ENCODE measurements around the gene RSPO1. TPM values are rescaled to one million over a fixed set of nuclear protein-coding genes. Genes with fewer than 3 reads are reported as not detected.

RSPO1 gene
- total and polyA plus RNA-seq, 10 of the 15 experiments (the other 5 are each of a cell fraction or from before 2014, with no cell fraction given) = not detected

- TF ChIP-seq SKIL (IDR thresholded peaks at IDR 0.05; ENCODE audit: low read depth, poor library complexity, severe bottlenecking) (no peak), PAX8 (IDR thresholded peaks at IDR 0.05) (no peak), ZSCAN29 (IDR thresholded peaks at IDR 0.05) (no peak), MAX (IDR thresholded peaks at IDR 0.05; ENCODE audit: low read depth, low read length) (no peak), ASH2L (IDR thresholded peaks at IDR 0.05; ENCODE audit: borderline replicate concordance, low read depth) (no peak), EP300 (IDR thresholded peaks at IDR 0.05; ENCODE audit: borderline replicate concordance in 1 of 2, control insufficient read depth in 1 of 2, low read depth in 2 of 2, low read length in 2 of 2) (no peak), ESRRA (IDR thresholded peaks at IDR 0.05; ENCODE audit: low read length) (no peak)
- TF ChIP-seq, protein P1, sequence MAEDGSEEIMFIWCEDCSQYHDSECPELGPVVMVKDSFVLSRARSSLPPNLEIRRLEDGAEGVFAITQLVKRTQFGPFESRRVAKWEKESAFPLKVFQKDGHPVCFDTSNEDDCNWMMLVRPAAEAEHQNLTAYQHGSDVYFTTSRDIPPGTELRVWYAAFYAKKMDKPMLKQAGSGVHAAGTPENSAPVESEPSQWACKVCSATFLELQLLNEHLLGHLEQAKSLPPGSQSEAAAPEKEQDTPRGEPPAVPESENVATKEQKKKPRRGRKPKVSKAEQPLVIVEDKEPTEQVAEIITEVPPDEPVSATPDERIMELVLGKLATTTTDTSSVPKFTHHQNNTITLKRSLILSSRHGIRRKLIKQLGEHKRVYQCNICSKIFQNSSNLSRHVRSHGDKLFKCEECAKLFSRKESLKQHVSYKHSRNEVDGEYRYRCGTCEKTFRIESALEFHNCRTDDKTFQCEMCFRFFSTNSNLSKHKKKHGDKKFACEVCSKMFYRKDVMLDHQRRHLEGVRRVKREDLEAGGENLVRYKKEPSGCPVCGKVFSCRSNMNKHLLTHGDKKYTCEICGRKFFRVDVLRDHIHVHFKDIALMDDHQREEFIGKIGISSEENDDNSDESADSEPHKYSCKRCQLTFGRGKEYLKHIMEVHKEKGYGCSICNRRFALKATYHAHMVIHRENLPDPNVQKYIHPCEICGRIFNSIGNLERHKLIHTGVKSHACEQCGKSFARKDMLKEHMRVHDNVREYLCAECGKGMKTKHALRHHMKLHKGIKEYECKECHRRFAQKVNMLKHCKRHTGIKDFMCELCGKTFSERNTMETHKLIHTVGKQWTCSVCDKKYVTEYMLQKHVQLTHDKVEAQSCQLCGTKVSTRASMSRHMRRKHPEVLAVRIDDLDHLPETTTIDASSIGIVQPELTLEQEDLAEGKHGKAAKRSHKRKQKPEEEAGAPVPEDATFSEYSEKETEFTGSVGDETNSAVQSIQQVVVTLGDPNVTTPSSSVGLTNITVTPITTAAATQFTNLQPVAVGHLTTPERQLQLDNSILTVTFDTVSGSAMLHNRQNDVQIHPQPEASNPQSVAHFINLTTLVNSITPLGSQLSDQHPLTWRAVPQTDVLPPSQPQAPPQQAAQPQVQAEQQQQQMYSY (CRISPR knock-in tag; IDR thresholded peaks at IDR 0.05) = no peak
- TF ChIP-seq, protein P2, sequence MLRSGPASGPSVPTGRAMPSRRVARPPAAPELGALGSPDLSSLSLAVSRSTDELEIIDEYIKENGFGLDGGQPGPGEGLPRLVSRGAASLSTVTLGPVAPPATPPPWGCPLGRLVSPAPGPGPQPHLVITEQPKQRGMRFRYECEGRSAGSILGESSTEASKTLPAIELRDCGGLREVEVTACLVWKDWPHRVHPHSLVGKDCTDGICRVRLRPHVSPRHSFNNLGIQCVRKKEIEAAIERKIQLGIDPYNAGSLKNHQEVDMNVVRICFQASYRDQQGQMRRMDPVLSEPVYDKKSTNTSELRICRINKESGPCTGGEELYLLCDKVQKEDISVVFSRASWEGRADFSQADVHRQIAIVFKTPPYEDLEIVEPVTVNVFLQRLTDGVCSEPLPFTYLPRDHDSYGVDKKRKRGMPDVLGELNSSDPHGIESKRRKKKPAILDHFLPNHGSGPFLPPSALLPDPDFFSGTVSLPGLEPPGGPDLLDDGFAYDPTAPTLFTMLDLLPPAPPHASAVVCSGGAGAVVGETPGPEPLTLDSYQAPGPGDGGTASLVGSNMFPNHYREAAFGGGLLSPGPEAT (IDR thresholded peaks at IDR 0.05; ENCODE audit: low read depth) = no peak
Observed at GRCh38 chr1:37636435-37636834, 1.7 kb upstream of the RSPO1 start (continued).
